ENCODE measurements around the gene RCOR1. TPM values are rescaled to one million over a fixed set of nuclear protein-coding genes. Genes with fewer than 3 reads are reported as not detected.
"Not testable (repeated sequence)": the region's sequence is repeated elsewhere in the genome, so short reads cannot be mapped to it uniquely, and the experiment has no call there.

RCOR1 gene
- polyA plus RNA-seq, 1 donor: 44.0 TPM

GRCh38 chr14:102570334-102570995 lies 22.0 kb upstream of the RCOR1 start:
- DNase-seq: no peak

- no peak for DNase-seq
These were observed 21.4 kb upstream of the RCOR1 start for GRCh38 chr14:102571043-102571442.

GRCh38 chr14:102571478-102572042 lies 20.9 kb upstream of the RCOR1 start:
- no peak for DNase-seq

- not testable (repeated sequence) for DNase-seq
These were observed 19.3 kb upstream of the RCOR1 start for GRCh38 chr14:102573161-102573560.

- no peak for DNase-seq
These were observed 18.8 kb upstream of the RCOR1 start for GRCh38 chr14:102573591-102574046.

GRCh38 chr14:102574281-102575159 lies 17.9 kb upstream of the RCOR1 start:
- no peak for DNase-seq

GRCh38 chr14:102575160-102575845 lies 17.1 kb upstream of the RCOR1 start:
- no peak for DNase-seq

- DNase-seq: not testable (repeated sequence)
These were observed 16.5 kb upstream of the RCOR1 start for GRCh38 chr14:102575846-102576428.

- DNase-seq: no peak
These were observed 13.6 kb upstream of the RCOR1 start for GRCh38 chr14:102578821-102579220.

- DNase-seq: no peak
These were observed 12.5 kb upstream of the RCOR1 start for GRCh38 chr14:102579696-102580549.

GRCh38 chr14:102580550-102581110 lies 11.8 kb upstream of the RCOR1 start:
- DNase-seq: no peak

GRCh38 chr14:102581193-102581592 lies 11.3 kb upstream of the RCOR1 start:
- no peak for DNase-seq

- DNase-seq: no peak
These were observed 8.7 kb upstream of the RCOR1 start for GRCh38 chr14:102583726-102584125.

GRCh38 chr14:102584871-102585869 lies 7.3 kb upstream of the RCOR1 start:
- DNase-seq: no peak

GRCh38 chr14:102586420-102587104 lies 5.9 kb upstream of the RCOR1 start:
- DNase-seq: no peak

- no peak for DNase-seq
These were observed 3.6 kb upstream of the RCOR1 start for GRCh38 chr14:102588821-102589220.

GRCh38 chr14:102589761-102590290 lies 2.6 kb upstream of the RCOR1 start:
- no peak for DNase-seq

GRCh38 chr14:102590667-102591099 lies 1.8 kb upstream of the RCOR1 start:
- no peak for DNase-seq

Data from left kidney (tissue), 2 donors.